ENCODE results near the gene CYBA.

GRCh38 chr16:88623858-88624257, 27.0 kb downstream of the CYBA start:
- TF ChIP-seq CTCF (IDR thresholded peaks at IDR 0.05) (no peak), POLR2A (IDR thresholded peaks at IDR 0.05) (no peak)

All from uterus (tissue), 2 donors.